ENCODE results near the gene TSEN54. TPM values are rescaled to one million over a fixed set of nuclear protein-coding genes. Genes with fewer than 3 reads are reported as not detected.

Gene TSEN54
- total and polyA plus RNA-seq, 2 experiments from 2014 or later, result 42.5 to 52.3 TPM

DNA sequence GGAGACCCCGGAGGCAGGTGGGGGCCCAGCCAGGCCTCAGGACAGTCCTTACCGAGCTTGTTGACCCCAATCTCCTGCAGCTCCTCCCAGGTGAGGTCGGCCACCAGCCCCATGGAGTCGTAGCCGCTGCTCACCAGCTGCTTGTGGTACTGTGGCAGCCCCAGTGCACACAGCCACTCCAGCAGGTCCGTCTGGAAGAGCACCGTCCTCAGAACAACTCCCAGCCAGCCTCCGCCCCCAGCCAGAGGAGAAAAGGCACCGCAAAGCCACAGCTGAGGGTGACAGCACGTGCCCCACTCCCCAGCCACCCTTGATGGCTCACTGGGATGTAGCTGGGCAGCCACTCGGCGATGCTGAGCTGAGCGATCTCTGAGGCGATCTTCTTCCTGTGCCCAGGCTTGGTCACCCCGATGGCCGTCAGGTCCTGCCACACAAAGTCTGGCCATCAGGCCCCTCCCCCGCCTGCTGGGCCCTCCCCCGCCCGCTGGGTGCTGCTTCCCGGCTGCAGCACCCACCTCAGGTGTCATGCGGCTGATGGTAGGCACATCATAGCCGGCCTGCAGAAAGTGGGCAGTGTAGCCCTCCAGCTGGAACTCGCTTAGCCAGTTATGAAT is 12.9 kb upstream of the TSEN54 start:
- no peak for DNase-seq (ENCODE audit: low spot score)
- 86% methylated on average over 21 of the region's 23 CpGs for WGBS (ENCODE audit: low lambda C conversion rate, missing lambda C conversion rate)
- no peak overlapping the region for H3K27ac ChIP-seq
- H3K27me3 ChIP-seq, result no peaks in the 10 kb centered on the region
- TF ChIP-seq EZH2phosphoT487 (IDR thresholded peaks at IDR 0.05; ENCODE audit: low read depth, severe bottlenecking, unreplicated experiment), result no peak
- TF ChIP-seq EZH2 (IDR thresholded peaks at IDR 0.05; ENCODE audit: borderline replicate concordance), result no peak
- TF ChIP-seq, protein P1, sequence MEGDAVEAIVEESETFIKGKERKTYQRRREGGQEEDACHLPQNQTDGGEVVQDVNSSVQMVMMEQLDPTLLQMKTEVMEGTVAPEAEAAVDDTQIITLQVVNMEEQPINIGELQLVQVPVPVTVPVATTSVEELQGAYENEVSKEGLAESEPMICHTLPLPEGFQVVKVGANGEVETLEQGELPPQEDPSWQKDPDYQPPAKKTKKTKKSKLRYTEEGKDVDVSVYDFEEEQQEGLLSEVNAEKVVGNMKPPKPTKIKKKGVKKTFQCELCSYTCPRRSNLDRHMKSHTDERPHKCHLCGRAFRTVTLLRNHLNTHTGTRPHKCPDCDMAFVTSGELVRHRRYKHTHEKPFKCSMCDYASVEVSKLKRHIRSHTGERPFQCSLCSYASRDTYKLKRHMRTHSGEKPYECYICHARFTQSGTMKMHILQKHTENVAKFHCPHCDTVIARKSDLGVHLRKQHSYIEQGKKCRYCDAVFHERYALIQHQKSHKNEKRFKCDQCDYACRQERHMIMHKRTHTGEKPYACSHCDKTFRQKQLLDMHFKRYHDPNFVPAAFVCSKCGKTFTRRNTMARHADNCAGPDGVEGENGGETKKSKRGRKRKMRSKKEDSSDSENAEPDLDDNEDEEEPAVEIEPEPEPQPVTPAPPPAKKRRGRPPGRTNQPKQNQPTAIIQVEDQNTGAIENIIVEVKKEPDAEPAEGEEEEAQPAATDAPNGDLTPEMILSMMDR (IDR thresholded peaks at IDR 0.05; ENCODE audit: poor library complexity), result no peak
- no peaks in the 10 kb centered on the region for H3K36me3 ChIP-seq (replicated peaks; ENCODE audit: insufficient read depth, low read depth)
- H3K4me3 ChIP-seq, result no peak overlapping the region
- H3K9me2 ChIP-seq (replicated peaks; ENCODE audit: insufficient read depth), result no peaks in the 10 kb centered on the region
- no peak overlapping the region for H3K4me2 ChIP-seq
- H4K20me1 ChIP-seq (ENCODE audit: insufficient read depth, poor library complexity, severe bottlenecking), result no peaks in the 10 kb centered on the region
- H2AFZ ChIP-seq, result no peak overlapping the region
- H3K4me1 ChIP-seq (ENCODE audit: insufficient read depth), result no peaks in the 10 kb centered on the region
- no peaks in the 10 kb centered on the region for H3K9me3 ChIP-seq (ENCODE audit: low read depth)
- H3K79me2 ChIP-seq, result no peaks in the 10 kb centered on the region

DNA sequence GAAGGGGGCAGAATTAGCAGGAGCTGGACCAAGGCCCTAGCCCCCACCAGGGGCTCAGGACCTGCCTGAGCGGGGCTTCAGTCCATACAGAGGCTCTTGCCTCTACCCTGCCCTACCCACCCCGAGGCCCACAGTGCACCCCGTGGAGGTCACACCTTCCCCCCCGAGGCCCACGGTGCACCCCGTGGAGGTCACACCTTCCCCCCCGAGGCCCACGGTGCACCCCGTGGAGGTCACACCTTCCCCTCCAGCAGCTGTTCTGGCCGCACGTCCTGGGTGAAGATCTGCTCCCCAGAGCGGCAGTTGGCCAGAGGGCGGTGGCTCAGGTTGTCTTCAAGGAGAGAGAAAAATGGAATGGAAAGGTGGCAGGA is 12.4 kb upstream of the TSEN54 start:
- DNase-seq (ENCODE audit: low spot score), result no peak
- Histone ChIP-seq H3K4me2 (no peak overlapping the region), H3K79me2 (peaks cover under 1% of the 10 kb centered on the region), H2AFZ (no peak overlapping the region), H3K36me3 (replicated peaks; ENCODE audit: insufficient read depth, low read depth) (no peaks in the 10 kb centered on the region), H3K9me2 (replicated peaks; ENCODE audit: insufficient read depth) (no peaks in the 10 kb centered on the region), H3K27ac (no peak overlapping the region), H3K4me1 (ENCODE audit: insufficient read depth) (no peaks in the 10 kb centered on the region), H4K20me1 (ENCODE audit: insufficient read depth, poor library complexity, severe bottlenecking) (no peaks in the 10 kb centered on the region), H3K27me3 (no peaks in the 10 kb centered on the region), H3K4me3 (no peak overlapping the region), H3K9me3 (ENCODE audit: low read depth) (no peaks in the 10 kb centered on the region)
- no CpG with 5 or more reads among the region's 13 CpGs for WGBS (ENCODE audit: low lambda C conversion rate, missing lambda C conversion rate)
- TF ChIP-seq EZH2phosphoT487 (IDR thresholded peaks at IDR 0.05; ENCODE audit: low read depth, severe bottlenecking, unreplicated experiment), result no peak
- no peak for TF ChIP-seq EZH2 (IDR thresholded peaks at IDR 0.05; ENCODE audit: borderline replicate concordance)

DNA sequence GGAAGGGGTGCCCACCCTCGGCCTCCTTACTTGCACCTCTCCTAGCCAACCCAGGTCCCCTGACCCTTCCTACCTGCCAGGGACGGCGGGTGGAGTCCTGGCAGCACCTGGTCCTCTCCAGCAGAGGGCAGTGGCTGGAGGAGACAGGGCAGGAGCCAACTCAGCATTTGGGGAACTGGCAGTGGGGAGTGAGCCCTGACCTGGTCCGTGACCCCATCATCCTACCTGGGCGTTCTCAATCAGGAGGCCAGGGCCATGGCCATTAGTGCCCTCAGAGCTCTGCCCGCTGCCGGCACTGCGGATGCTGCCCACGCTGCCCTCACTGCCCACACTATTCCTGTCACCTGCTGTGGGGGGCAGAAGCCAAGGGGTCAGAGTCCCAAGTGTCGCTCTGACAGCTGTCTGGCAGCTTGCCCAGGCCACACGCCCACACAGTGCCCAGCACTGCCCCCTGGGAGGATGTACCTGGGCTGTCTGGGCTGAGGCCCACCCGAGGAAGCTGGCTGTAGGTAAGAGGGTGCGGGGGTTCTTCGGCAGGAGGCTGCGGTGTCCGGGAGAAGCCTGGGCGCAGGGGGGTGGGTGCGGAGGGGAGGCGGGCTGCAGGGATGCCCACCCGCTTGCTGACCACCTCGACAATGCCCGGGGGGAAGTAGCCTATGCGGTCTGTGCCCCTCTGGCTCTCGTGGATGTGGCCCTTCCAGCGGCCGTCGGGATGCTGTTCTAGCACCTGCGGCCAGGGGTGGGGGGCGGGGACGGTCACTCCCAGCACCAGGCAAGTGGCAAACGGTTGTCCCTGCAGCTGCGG is 11.8 kb upstream of the TSEN54 start:
- Histone ChIP-seq H3K4me3 (no peak overlapping the region), H3K36me3 (replicated peaks; ENCODE audit: insufficient read depth, low read depth) (no peaks in the 10 kb centered on the region), H3K9me2 (replicated peaks; ENCODE audit: insufficient read depth) (no peaks in the 10 kb centered on the region), H3K9me3 (ENCODE audit: low read depth) (no peaks in the 10 kb centered on the region), H3K27me3 (no peaks in the 10 kb centered on the region), H4K20me1 (ENCODE audit: insufficient read depth, poor library complexity, severe bottlenecking) (peaks cover 4% of the 10 kb centered on the region), H3K79me2 (peaks cover 6% of the 10 kb centered on the region), H3K4me1 (ENCODE audit: insufficient read depth) (peaks cover 3% of the 10 kb centered on the region), H2AFZ (no peak overlapping the region), H3K27ac (no peak overlapping the region), H3K4me2 (no peak overlapping the region)
- WGBS (ENCODE audit: low lambda C conversion rate, missing lambda C conversion rate), result 79% methylated on average over 20 of the region's 32 CpGs
- DNase-seq (ENCODE audit: low spot score), result peak; percentile 58
- TF ChIP-seq EZH2phosphoT487 (IDR thresholded peaks at IDR 0.05; ENCODE audit: low read depth, severe bottlenecking, unreplicated experiment), result no peak
- no peak for TF ChIP-seq EZH2 (IDR thresholded peaks at IDR 0.05; ENCODE audit: borderline replicate concordance)
- TF ChIP-seq, protein P1 (IDR thresholded peaks at IDR 0.05; ENCODE audit: poor library complexity), result peak; percentile 50

DNA sequence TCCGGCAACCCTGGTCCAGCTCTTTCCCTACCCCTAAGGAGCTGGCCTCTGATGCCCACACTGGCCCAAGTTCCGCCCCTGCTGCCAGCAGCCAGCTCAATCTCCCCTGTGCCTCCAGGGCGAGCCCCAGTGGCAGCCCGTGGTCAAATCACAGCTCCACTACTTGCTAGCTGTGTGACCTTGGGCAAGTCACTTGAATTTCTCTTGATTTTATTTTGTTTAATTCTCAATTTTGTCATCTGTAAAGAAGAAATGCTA is 11.2 kb upstream of the TSEN54 start:
- no peak for TF ChIP-seq EZH2 (IDR thresholded peaks at IDR 0.05; ENCODE audit: borderline replicate concordance)
- TF ChIP-seq, protein P1 (IDR thresholded peaks at IDR 0.05; ENCODE audit: poor library complexity), result no peak
- TF ChIP-seq EZH2phosphoT487 (IDR thresholded peaks at IDR 0.05; ENCODE audit: low read depth, severe bottlenecking, unreplicated experiment), result no peak
- Histone ChIP-seq H3K4me3 (no peak overlapping the region), H3K36me3 (replicated peaks; ENCODE audit: insufficient read depth, low read depth) (no peaks in the 10 kb centered on the region), H3K27me3 (no peaks in the 10 kb centered on the region), H3K9me3 (ENCODE audit: low read depth) (no peaks in the 10 kb centered on the region), H3K79me2 (peaks cover 12% of the 10 kb centered on the region), H4K20me1 (ENCODE audit: insufficient read depth, poor library complexity, severe bottlenecking) (peaks cover 7% of the 10 kb centered on the region), H2AFZ (no peak overlapping the region), H3K27ac (no peak overlapping the region), H3K9me2 (replicated peaks; ENCODE audit: insufficient read depth) (no peaks in the 10 kb centered on the region), H3K4me1 (ENCODE audit: insufficient read depth) (peaks cover 3% of the 10 kb centered on the region), H3K4me2 (no peak overlapping the region)
- no peak for DNase-seq (ENCODE audit: low spot score)
- WGBS (ENCODE audit: low lambda C conversion rate, missing lambda C conversion rate), result 90% methylated on average over 4 of the region's 4 CpGs

Data from hepatocyte (in vitro differentiated cells).